Measurements from ENCODE around the gene SLCO3A1. TPM values are rescaled to one million over a fixed set of nuclear protein-coding genes. Genes with fewer than 3 reads are reported as not detected.

Gene SLCO3A1
- total RNA-seq, 1 experiment from 2014 or later: 5.1 TPM

DNA sequence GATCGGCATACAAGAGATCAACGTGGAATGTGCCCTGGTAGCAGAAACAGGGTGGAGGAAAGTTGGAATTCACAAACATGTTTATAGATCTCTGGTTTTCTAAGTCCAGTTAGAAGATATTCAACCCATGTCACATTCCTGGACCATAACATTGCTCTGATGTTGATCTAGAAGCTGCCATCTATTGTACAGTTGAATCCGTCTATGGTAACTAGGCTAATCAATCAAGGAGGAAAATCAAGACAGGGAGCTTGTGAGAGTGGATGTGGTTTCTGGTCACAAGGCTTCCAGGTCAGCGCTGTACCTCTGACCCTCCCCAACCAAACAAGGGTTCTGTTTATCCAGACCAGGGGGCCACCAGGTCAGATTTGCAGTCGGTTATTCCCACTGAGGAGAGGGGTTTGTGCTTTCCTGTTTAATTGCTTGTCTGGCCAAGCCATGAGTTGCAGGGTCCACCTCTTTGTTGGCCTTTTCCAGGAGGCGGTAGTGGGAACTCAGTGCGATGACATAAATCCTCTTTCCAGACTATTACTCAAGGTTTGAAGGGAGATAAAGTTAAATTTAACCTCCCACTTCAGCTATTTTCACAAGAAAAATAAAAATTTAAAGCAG is 130.3 kb downstream of the SLCO3A1 start:
- H3K4me3 ChIP-seq (replicated peaks in 1 of 2; ENCODE audit: low read depth in 1 of 2, low read length in 2 of 2): no peak overlapping the region
- no peak for TF ChIP-seq EZH2phosphoT487 (IDR thresholded peaks at IDR 0.05; ENCODE audit: borderline replicate concordance)
- TF ChIP-seq JUND (IDR thresholded peaks at IDR 0.05): no peak
- no peak for TF ChIP-seq CBX3 (IDR thresholded peaks at IDR 0.05; ENCODE audit: low read depth)
- no peak for TF ChIP-seq SP1 (IDR thresholded peaks at IDR 0.05; ENCODE audit: low read depth)
- TF ChIP-seq EGR1 (IDR thresholded peaks at IDR 0.05; ENCODE audit: low read depth): no peak
- no peak for TF ChIP-seq ELF1 (IDR thresholded peaks at IDR 0.05; ENCODE audit: borderline replicate concordance, low read depth)
- TF ChIP-seq ZFX (IDR thresholded peaks at IDR 0.05): no peak
- no peak for TF ChIP-seq FOSL1 (IDR thresholded peaks at IDR 0.05; ENCODE audit: low read depth)
- TF ChIP-seq, protein P1, sequence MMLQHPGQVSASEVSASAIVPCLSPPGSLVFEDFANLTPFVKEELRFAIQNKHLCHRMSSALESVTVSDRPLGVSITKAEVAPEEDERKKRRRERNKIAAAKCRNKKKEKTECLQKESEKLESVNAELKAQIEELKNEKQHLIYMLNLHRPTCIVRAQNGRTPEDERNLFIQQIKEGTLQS (IDR thresholded peaks at IDR 0.05): no peak
- TF ChIP-seq ZNF274 (IDR thresholded peaks at IDR 0.05; ENCODE audit: low read depth, low read length): no peak
- TF ChIP-seq POLR2A (IDR thresholded peaks at IDR 0.05; ENCODE audit: borderline replicate concordance, extremely low read depth, insufficient read depth, insufficient read length): no peak
- TF ChIP-seq RAD21 (IDR thresholded peaks at IDR 0.05; ENCODE audit: low read depth): no peak
- BruUV-seq (replicated peaks): no TSS peak
- H3K9me2 ChIP-seq (ENCODE audit: insufficient read depth): no peaks in the 10 kb centered on the region
- H3K4me1 ChIP-seq (ENCODE audit: control insufficient read depth in 1 of 2, insufficient read depth in 2 of 2, low read length in 2 of 2): no peaks in the 10 kb centered on the region
- no peak overlapping the region for H2AFZ ChIP-seq (ENCODE audit: low read depth, low read length, poor library complexity, severe bottlenecking)
- H3K9me3 ChIP-seq (ENCODE audit: control insufficient read depth in 1 of 2, insufficient read depth in 1 of 2, low read depth in 1 of 2, low read length in 2 of 2): no peaks in the 10 kb centered on the region
- no peaks in the 10 kb centered on the region for H4K20me1 ChIP-seq (ENCODE audit: insufficient read depth)
- no peak overlapping the region for H3K27ac ChIP-seq (ENCODE audit: low read depth, low read length)
- intact Hi-C loops (cut with micrococcal nuclease): loop anchor here (5.0 kb wide), 1 partner anchor 277 kb away; no protein-coding TSS in a partner anchor
- POLR2A ChIA-PET: no interaction called here
- CTCF ChIA-PET: no interaction called here
- DNase-seq (ENCODE audit: low read depth, low spot score) (no peak), ATAC-seq (no peak)
- no peak overlapping the region for H3K9ac ChIP-seq (ENCODE audit: low read length)
- H3K4me2 ChIP-seq (ENCODE audit: low read length): no peak overlapping the region
- no peaks in the 10 kb centered on the region for H3K36me3 ChIP-seq (ENCODE audit: control insufficient read depth in 1 of 2, insufficient read depth in 2 of 2, low read length in 2 of 2)
- H3K27me3 ChIP-seq (ENCODE audit: insufficient read depth, low read length): no peaks in the 10 kb centered on the region; the same call in 1 of the 2 replicates
- no peaks in the 10 kb centered on the region for H3K79me2 ChIP-seq (ENCODE audit: insufficient read depth, low read length)
- RAD21 ChIA-PET (ENCODE audit: low non-redundant PET in 1 of 2, low total read pairs in 2 of 2, uncharacterized antibody in 2 of 2, unreplicated experiment in 2 of 2): no interaction called here

DNA sequence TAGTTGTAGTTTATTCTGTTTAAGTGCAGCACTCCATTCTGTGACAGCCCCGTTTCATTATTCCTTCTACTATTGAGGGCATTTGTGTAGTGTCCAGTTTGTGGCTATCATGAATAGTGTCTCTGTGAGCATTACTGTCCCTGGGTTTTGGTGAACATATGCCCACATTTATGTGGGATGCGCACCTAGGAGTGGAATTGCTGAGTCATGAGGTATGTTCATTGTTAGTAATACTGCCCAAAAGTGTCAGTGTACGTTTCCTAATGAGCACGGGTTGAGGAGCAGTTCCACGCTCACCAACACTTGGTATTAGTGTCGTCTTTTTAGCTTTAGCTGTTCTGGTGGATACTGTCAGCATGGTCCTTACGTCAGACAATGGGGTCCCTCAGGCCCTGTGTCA is 131.8 kb downstream of the SLCO3A1 start:
- Histone ChIP-seq H3K79me2 (ENCODE audit: insufficient read depth, low read length) (no peaks in the 10 kb centered on the region), H3K9me2 (ENCODE audit: insufficient read depth) (no peaks in the 10 kb centered on the region), H3K36me3 (ENCODE audit: control insufficient read depth in 1 of 2, insufficient read depth in 2 of 2, low read length in 2 of 2) (no peaks in the 10 kb centered on the region), H4K20me1 (ENCODE audit: insufficient read depth) (no peaks in the 10 kb centered on the region), H3K4me2 (ENCODE audit: low read length) (no peak overlapping the region), H2AFZ (ENCODE audit: low read depth, low read length, poor library complexity, severe bottlenecking) (no peak overlapping the region), H3K9me3 (ENCODE audit: control insufficient read depth in 1 of 2, insufficient read depth in 1 of 2, low read depth in 1 of 2, low read length in 2 of 2) (no peaks in the 10 kb centered on the region), H3K4me3 (replicated peaks in 1 of 2; ENCODE audit: low read depth in 1 of 2, low read length in 2 of 2) (no peak overlapping the region), H3K27ac (ENCODE audit: low read depth, low read length) (no peak overlapping the region), H3K9ac (ENCODE audit: low read length) (no peak overlapping the region), H3K4me1 (ENCODE audit: control insufficient read depth in 1 of 2, insufficient read depth in 2 of 2, low read length in 2 of 2) (no peaks in the 10 kb centered on the region), H3K27me3 (ENCODE audit: insufficient read depth, low read length) (no peaks in the 10 kb centered on the region; the same call in 1 of the 2 replicates)
- ATAC-seq: no peak
- CTCF ChIA-PET: no interaction called here
- RAD21 ChIA-PET (ENCODE audit: low non-redundant PET in 1 of 2, low total read pairs in 2 of 2, uncharacterized antibody in 2 of 2, unreplicated experiment in 2 of 2): no interaction called here
- BruUV-seq (replicated peaks): no TSS peak
- POLR2A ChIA-PET: no interaction called here
- no peak for DNase-seq (ENCODE audit: low read depth, low spot score)
- intact Hi-C loops (cut with micrococcal nuclease): no loop called here
- TF ChIP-seq, protein P1 (IDR thresholded peaks at IDR 0.05): no peak
- TF ChIP-seq YY1 (IDR thresholded peaks at IDR 0.05; ENCODE audit: extremely low read depth, insufficient replicate concordance, low read depth, low read length) (no peak), ZFX (IDR thresholded peaks at IDR 0.05) (no peak), RAD21 (IDR thresholded peaks at IDR 0.05; ENCODE audit: low read depth) (no peak), JUND (IDR thresholded peaks at IDR 0.05) (no peak), POLR2AphosphoS5 (IDR thresholded peaks at IDR 0.05; ENCODE audit: low read depth, low read length) (no peak), ZNF274 (IDR thresholded peaks at IDR 0.05; ENCODE audit: low read depth, low read length) (no peak), ELF1 (IDR thresholded peaks at IDR 0.05; ENCODE audit: borderline replicate concordance, low read depth) (no peak), POLR2A (IDR thresholded peaks at IDR 0.05; ENCODE audit: borderline replicate concordance, extremely low read depth, insufficient read depth, insufficient read length) (no peak), TCF7L2 (IDR thresholded peaks at IDR 0.05; ENCODE audit: borderline replicate concordance, extremely low read depth, insufficient read depth, insufficient read length) (no peak), SP1 (IDR thresholded peaks at IDR 0.05; ENCODE audit: low read depth) (no peak), FOSL1 (IDR thresholded peaks at IDR 0.05; ENCODE audit: low read depth) (no peak), SIN3A (IDR thresholded peaks at IDR 0.05; ENCODE audit: low read depth) (no peak), CBX3 (IDR thresholded peaks at IDR 0.05; ENCODE audit: low read depth) (no peak)
- TF ChIP-seq, protein P2, sequence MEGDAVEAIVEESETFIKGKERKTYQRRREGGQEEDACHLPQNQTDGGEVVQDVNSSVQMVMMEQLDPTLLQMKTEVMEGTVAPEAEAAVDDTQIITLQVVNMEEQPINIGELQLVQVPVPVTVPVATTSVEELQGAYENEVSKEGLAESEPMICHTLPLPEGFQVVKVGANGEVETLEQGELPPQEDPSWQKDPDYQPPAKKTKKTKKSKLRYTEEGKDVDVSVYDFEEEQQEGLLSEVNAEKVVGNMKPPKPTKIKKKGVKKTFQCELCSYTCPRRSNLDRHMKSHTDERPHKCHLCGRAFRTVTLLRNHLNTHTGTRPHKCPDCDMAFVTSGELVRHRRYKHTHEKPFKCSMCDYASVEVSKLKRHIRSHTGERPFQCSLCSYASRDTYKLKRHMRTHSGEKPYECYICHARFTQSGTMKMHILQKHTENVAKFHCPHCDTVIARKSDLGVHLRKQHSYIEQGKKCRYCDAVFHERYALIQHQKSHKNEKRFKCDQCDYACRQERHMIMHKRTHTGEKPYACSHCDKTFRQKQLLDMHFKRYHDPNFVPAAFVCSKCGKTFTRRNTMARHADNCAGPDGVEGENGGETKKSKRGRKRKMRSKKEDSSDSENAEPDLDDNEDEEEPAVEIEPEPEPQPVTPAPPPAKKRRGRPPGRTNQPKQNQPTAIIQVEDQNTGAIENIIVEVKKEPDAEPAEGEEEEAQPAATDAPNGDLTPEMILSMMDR (IDR thresholded peaks at IDR 0.05 in 2 of 3, conservative IDR thresholded peaks at IDR 0.05 in 1 of 3; ENCODE audit: borderline replicate concordance in 1 of 3, insufficient read depth in 1 of 3, low read depth in 2 of 3, low read length in 2 of 3): no peak

Data from HCT116 (cell line).